H1 (cell line): ENCODE results near the gene PEX3. TPM values are rescaled to one million over a fixed set of nuclear protein-coding genes. Genes with fewer than 3 reads are reported as not detected.

Experiments used
- CTCF ChIA-PET: fragments of 300-600 bp; sonication (Branson Sonifier 250); formaldehyde crosslinking; loops from one replicate; lab custom pipeline; 2021; ENCODE audit not compliant: partially characterized antibody; lab: Charles Lee
- POLR2A ChIA-PET: fragments of 300-600 bp; sonication (Branson Sonifier 250); formaldehyde crosslinking; loops from one replicate; lab custom pipeline; 2021; ENCODE audit warnings: inconsistent platforms; ENCODE audit not compliant: partially characterized antibody; lab: Charles Lee
- DNase-seq, 2 experiments: peaks; one replicate each; pipeline versions ENCODE4 v3.0.0 to v3.0.0-alpha.2; 2010 to 2022; ENCODE audit warnings: low spot score in 2 of 2, low read depth in 1 of 2, mixed read lengths in 1 of 2
- FAIRE-seq: peaks from 2 replicates; lab custom pipeline; 2011; peaks lifted over from hg19 to GRCh38; lab: Jason Lieb, UNC
- H2AFZ ChIP-seq: 2 replicates; pipeline ENCODE4 v1.8.1; 2012; ENCODE audit warnings: low read length, inconsistent platforms
- H2AK5ac ChIP-seq: 2 replicates; pipeline ENCODE4 v1.6.1; 2013; ENCODE audit warnings: low read depth, low read length
- H2BK120ac ChIP-seq: replicated peaks from 2 replicates; pipeline ENCODE3; 2013; ENCODE audit warnings: low read depth, low read length, inconsistent platforms
- H2BK12ac ChIP-seq: 2 replicates; pipeline ENCODE4 v1.6.1; 2013; ENCODE audit warnings: low read depth, low read length
- H2BK15ac ChIP-seq: 2 replicates; pipeline ENCODE4 v1.6.1; 2013; ENCODE audit warnings: low read length
- H2BK20ac ChIP-seq: 2 replicates; pipeline ENCODE4 v1.6.1; 2013; ENCODE audit warnings: low read length
- H2BK5ac ChIP-seq: 2 replicates; pipeline ENCODE4 v1.6.1; 2013; ENCODE audit warnings: low read depth, low read length
- H3K14ac ChIP-seq: 2 replicates; pipeline ENCODE4 v1.6.1; 2013; ENCODE audit warnings: inconsistent platforms; ENCODE audit not compliant: insufficient read length
- H3K18ac ChIP-seq: 2 replicates; pipeline ENCODE4 v1.6.1; 2013; ENCODE audit warnings: low read length; ENCODE audit errors: extremely low read depth
- H3K23ac ChIP-seq: 2 replicates; pipeline ENCODE4 v1.6.1; 2013; ENCODE audit warnings: inconsistent platforms; ENCODE audit not compliant: insufficient read length
- H3K23me2 ChIP-seq: 2 replicates; pipeline ENCODE4 v1.6.1; 2013; ENCODE audit warnings: low read depth, low read length
- H3K27ac ChIP-seq: 2 replicates; pipeline ENCODE4 v1.6.1; 2011; ENCODE audit warnings: low read depth, low read length, inconsistent platforms
- H3K27me3 ChIP-seq, 4 experiments: replicated peaks in 1 of 4; 1 replicate in 1 of 4; 2 replicates in 3 of 4; pipeline versions ENCODE4 v1.6.1 to v1.8.1; 2011 to 2013; ENCODE audit warnings: low read length in 3 of 4, mild to moderate bottlenecking in 3 of 4, inconsistent platforms in 2 of 4, mixed read lengths in 2 of 4, moderate library complexity in 1 of 4; ENCODE audit not compliant: control insufficient read depth in 3 of 4, insufficient read depth in 3 of 4; ENCODE audit errors: extremely low read depth in 1 of 4
- H3K36me3 ChIP-seq, 4 experiments: 2 replicates each; pipeline versions ENCODE4 v1.6.1 to v1.8.1; 2011 to 2013; ENCODE audit warnings: mild to moderate bottlenecking in 4 of 4, low read length in 3 of 4, moderate library complexity in 2 of 4, control low read depth in 1 of 4, inconsistent platforms in 1 of 4; ENCODE audit not compliant: insufficient read depth in 4 of 4, control insufficient read depth in 2 of 4
- H3K4ac ChIP-seq: replicated peaks from 2 replicates; pipeline ENCODE3; 2013; ENCODE audit warnings: low read length, low read depth, mixed read lengths, inconsistent platforms; ENCODE audit not compliant: insufficient read length
- H3K4me1 ChIP-seq, 4 experiments: replicated peaks in 1 of 4; 1 replicate in 1 of 4; 2 replicates in 3 of 4; pipeline versions ENCODE4 v1.6.1 to v1.8.1; 2011 to 2013; ENCODE audit warnings: low read length in 3 of 4, inconsistent platforms in 2 of 4, mixed read lengths in 1 of 4; ENCODE audit not compliant: insufficient read depth in 4 of 4, control insufficient read depth in 3 of 4
- H3K4me2 ChIP-seq, 2 experiments: 2 replicates each; pipeline versions ENCODE4 v1.6.1 to v1.8.1; 2011 to 2013; ENCODE audit warnings: low read depth in 2 of 2, low read length in 2 of 2, control low read depth in 1 of 2, inconsistent platforms in 1 of 2, mild to moderate bottlenecking in 1 of 2; ENCODE audit not compliant: insufficient read depth in 1 of 2
- H3K4me3 ChIP-seq, 4 experiments: fragments of 200-600, 300-600 bp in 1 of 4; sonication (generic), shearing (Covaris generic), sonication (Bioruptor Twin) in 1 of 4; 2 replicates each; pipeline versions ENCODE4 v1.5.1 to v1.8.1; 2011 to 2016; ENCODE audit warnings: low read length in 4 of 4, low read depth in 3 of 4, control low read depth in 2 of 4, inconsistent platforms in 2 of 4, mild to moderate bottlenecking in 2 of 4, mixed read lengths in 1 of 4, moderate library complexity in 1 of 4; ENCODE audit not compliant: insufficient read depth in 2 of 4; ENCODE audit errors: extremely low read depth in 1 of 4
- H3K56ac ChIP-seq: replicated peaks from 2 replicates; pipeline ENCODE3; 2013; ENCODE audit warnings: low read depth, mild to moderate bottlenecking, mixed read lengths, low read length, inconsistent platforms; ENCODE audit not compliant: insufficient read length
- H3K79me1 ChIP-seq: 2 replicates; pipeline ENCODE4 v1.6.1; 2013; ENCODE audit warnings: low read depth, low read length, control low read depth
- H3K79me2 ChIP-seq, 2 experiments: 2 replicates each; pipeline versions ENCODE4 v1.6.1 to v1.8.1; 2012 to 2013; ENCODE audit warnings: low read length in 2 of 2, mild to moderate bottlenecking in 2 of 2, inconsistent platforms in 1 of 2; ENCODE audit not compliant: insufficient read depth in 2 of 2, control insufficient read depth in 1 of 2
- H3K9ac ChIP-seq, 4 experiments: replicated peaks in 1 of 4; 1 replicate in 1 of 4; 2 replicates in 3 of 4; pipeline versions ENCODE4 v1.6.1 to v1.8.1; 2011 to 2013; ENCODE audit warnings: low read depth in 3 of 4, low read length in 3 of 4, control low read depth in 2 of 4, mild to moderate bottlenecking in 2 of 4, moderate library complexity in 2 of 4, inconsistent platforms in 1 of 4; ENCODE audit errors: extremely low read depth in 1 of 4
- H3K9me3 ChIP-seq, 2 experiments: 2 replicates each; pipeline versions ENCODE4 v1.6.1 to v1.8.1; 2012 to 2013; ENCODE audit warnings: mild to moderate bottlenecking in 2 of 2, moderate library complexity in 2 of 2, control low read depth in 1 of 2, inconsistent platforms in 1 of 2, low read depth in 1 of 2, low read length in 1 of 2, mixed read lengths in 1 of 2; ENCODE audit not compliant: insufficient read depth in 2 of 2
- H4K20me1 ChIP-seq, 2 experiments: replicated peaks in 1 of 2; 2 replicates each; pipeline versions ENCODE3 to v1.8.1; 2011 to 2013; ENCODE audit warnings: inconsistent platforms in 2 of 2, low read length in 2 of 2, mild to moderate bottlenecking in 1 of 2; ENCODE audit not compliant: insufficient read depth in 2 of 2, control insufficient read depth in 1 of 2
- H4K5ac ChIP-seq: 2 replicates; pipeline ENCODE4 v1.6.1; 2013; ENCODE audit warnings: low read length, low read depth, mixed read lengths, inconsistent platforms; ENCODE audit not compliant: insufficient read length
- H4K8ac ChIP-seq: 2 replicates; pipeline ENCODE4 v1.8.0; 2013; ENCODE audit warnings: mild to moderate bottlenecking, moderate library complexity, low read length, inconsistent platforms; ENCODE audit not compliant: insufficient read depth; ENCODE audit errors: extremely low read depth
- H4K91ac ChIP-seq: replicated peaks from 2 replicates; pipeline ENCODE3; 2013; ENCODE audit warnings: low read length, mixed read lengths, inconsistent platforms; ENCODE audit not compliant: insufficient read length
- CHD1 ChIP-seq: IDR thresholded peaks from 2 replicates; pipeline ENCODE4 v1.6.1; 2012; ENCODE audit warnings: low read depth, low read length, improper control_type of control experiment
- CREB1 ChIP-seq: IDR thresholded peaks from 2 replicates; pipeline ENCODE4 v1.6.1; 2012; ENCODE audit warnings: inconsistent platforms
- EZH2 ChIP-seq: fragments of 200-600 bp; sonication (generic); IDR thresholded peaks from 2 replicates; pipeline ENCODE4 v1.7.1; 2012; ENCODE audit warnings: low read depth, mild to moderate bottlenecking, moderate library complexity, low read length, inconsistent platforms; ENCODE audit not compliant: severe bottlenecking
- HDAC6 ChIP-seq: IDR thresholded peaks from one replicate; pipeline ENCODE4 v1.7.1; 2012; ENCODE audit warnings: low read depth, mild to moderate bottlenecking, inconsistent platforms, low read length, moderate library complexity
- KDM1A ChIP-seq: fragments of 200-600, 300-600 bp; sonication (generic); IDR thresholded peaks from 2 replicates; pipeline ENCODE4 v1.7.1; 2016; ENCODE audit warnings: mild to moderate bottlenecking, low read length, borderline replicate concordance
- KDM4A ChIP-seq: IDR thresholded peaks from one replicate; pipeline ENCODE4 v1.7.1; 2012; ENCODE audit warnings: low read depth, mild to moderate bottlenecking, moderate library complexity, low read length, inconsistent platforms; ENCODE audit not compliant: severe bottlenecking
- NANOG ChIP-seq: IDR thresholded peaks from 2 replicates; pipeline ENCODE4 v1.6.1; 2011; ENCODE audit warnings: low read length, low read depth, mild to moderate bottlenecking, inconsistent platforms; ENCODE audit not compliant: insufficient read depth, poor library complexity, severe bottlenecking
- SAP30 ChIP-seq: fragments of 300-600 bp; sonication (generic); IDR thresholded peaks from 2 replicates; pipeline ENCODE4 v1.7.1; 2012; ENCODE audit warnings: low read length, moderate library complexity, mild to moderate bottlenecking, inconsistent platforms; ENCODE audit not compliant: insufficient read depth, insufficient replicate concordance
- TAF1 ChIP-seq: IDR thresholded peaks from 2 replicates; pipeline ENCODE4 v1.6.1; 2011; ENCODE audit warnings: mild to moderate bottlenecking, low read depth, low read length
- TBP ChIP-seq: IDR thresholded peaks from 2 replicates; pipeline ENCODE4 v1.6.1; 2011; ENCODE audit warnings: low read depth, low read length, improper control_type of control experiment
- WGBS, 2 experiments: shearing (Covaris generic) in 1 of 2; methylation state at CpG; one replicate each; pipeline versions ENCODE4 v1.1.6 to v1.1.7; 2013 to 2015; ENCODE audit warnings: low lambda C conversion rate in 2 of 2, mixed read lengths in 2 of 2, inconsistent platforms in 1 of 2, low coverage in 1 of 2, missing lambda C conversion rate in 1 of 2; ENCODE audit not compliant: insufficient replicate concordance in 2 of 2, insufficient coverage in 1 of 2, insufficient read length in 1 of 2; ENCODE audit errors: extremely low coverage in 1 of 2, missing lambda C conversion rate in 1 of 2; 5-methylcytosine and 5-hydroxymethylcytosine counted together
- polyA plus RNA-seq, 7 experiments: library from polyadenylated mRNA; depleted of rRNA in 3 of 7; stranded (reverse) in 5 of 7; unstranded in 2 of 7; fragments of >200 nt in 5 of 7; fragments of 200-250 nt in 2 of 7; gene quantifications; 1 replicate in 5 of 7; 2 replicates in 1 of 7; 4 replicates in 1 of 7; pipeline versions ENCODE4 v1.2.1 to v1.2.3, GENCODE V29; 2011 to 2013; ENCODE audit warnings: missing spikeins in 2 of 7, mixed read lengths in 2 of 7
- total RNA-seq: library from RNA; stranded (reverse); fragmentation: NEBNext Ultra II Directional; extraction: Animal tissue kit (Norgen Biotek cat#: 25700); gene quantifications from 2 replicates; pipeline ENCODE4 v1.2.1, GENCODE V29; 2021

The PEX3 gene
- total and polyA plus RNA-seq, 2 of the 8 experiments (the other 6 are each of a cell fraction or from before 2014, with no cell fraction given), result 8.0 to 16.8 TPM

- no peak overlapping the region for H3K4me2 ChIP-seq
- no peak for FAIRE-seq
- CTCF ChIA-PET, result interaction anchor here (0.7 to 1.5 kb wide), 3 partner anchors 10 to 509 kb away, joined by 3 to 4 read pairs (median 3); no protein-coding TSS in a partner anchor
- no peak for TF ChIP-seq SAP30
- no peak for TF ChIP-seq TBP
- TF ChIP-seq CHD1, result no peak
- TF ChIP-seq CREB1, result no peak
- no peak for TF ChIP-seq EZH2
- no peak for TF ChIP-seq KDM1A
- no peak for TF ChIP-seq HDAC6
- TF ChIP-seq KDM4A, result no peak
- TF ChIP-seq NANOG, result no peak
- no peak for TF ChIP-seq TAF1
Observed at GRCh38 chr6:143505537-143505936, 54.9 kb downstream of the PEX3 start.

More at GRCh38 chr6:143505537-143505936, 54.9 kb downstream of the PEX3 start:
- no peak overlapping the region for H2BK12ac ChIP-seq
- no peak overlapping the region for H2BK5ac ChIP-seq
- no peak overlapping the region for H3K14ac ChIP-seq
- H3K4ac ChIP-seq, result no peak overlapping the region
- peaks cover 2 to 45% (median 17%) of the 10 kb centered on the region in 4 experiments; a peak in 5 of 8 replicates for H3K36me3 ChIP-seq
- no peak for DNase-seq
- no peak overlapping the region for H3K18ac ChIP-seq
- no peaks in the 10 kb centered on the region for H3K9me3 ChIP-seq
- no peak overlapping the region for H2BK120ac ChIP-seq
- peaks cover 2% of the 10 kb centered on the region in 2 experiments for H4K20me1 ChIP-seq
- no peak overlapping the region for H3K56ac ChIP-seq
- no peak overlapping the region for H4K91ac ChIP-seq
- H2AK5ac ChIP-seq, result no peak overlapping the region
- no peak overlapping the region for H4K5ac ChIP-seq
- 90% methylated on average over 2 of the region's 2 CpGs; no CpG with 5 or more reads in 1 of the 2 experiments for WGBS, 2 experiments
- H3K79me1 ChIP-seq, result no peaks in the 10 kb centered on the region; the same call in 1 of the 2 replicates
- POLR2A ChIA-PET, result interaction anchor here (0.7 to 2.1 kb wide), 4 partner anchors 9 to 79 kb away, joined by 4 to 6 read pairs (median 4); no protein-coding TSS in a partner anchor
- H3K4me1 ChIP-seq, result no peaks in the 10 kb centered on the region; a peak in 1 of 7 replicates
- H3K27me3 ChIP-seq, result no peaks in the 10 kb centered on the region
- H3K27ac ChIP-seq, result no peak overlapping the region
- H3K4me3 ChIP-seq, result no peak overlapping the region
- no peak overlapping the region for H2BK20ac ChIP-seq
- peaks cover 0 to 12% of the 10 kb centered on the region in 2 experiments; a peak in 2 of 4 replicates for H3K79me2 ChIP-seq
- H2BK15ac ChIP-seq, result no peak overlapping the region
- no peak overlapping the region for H4K8ac ChIP-seq
- no peak overlapping the region for H2AFZ ChIP-seq
- H3K23ac ChIP-seq, result no peak overlapping the region
- no peaks in the 10 kb centered on the region for H3K23me2 ChIP-seq
- H3K9ac ChIP-seq, result no peak overlapping the region
